ENCODE data around the gene UMOD. TPM values are rescaled to one million over a fixed set of nuclear protein-coding genes. Genes with fewer than 3 reads are reported as not detected.

The UMOD gene
- total and polyA plus RNA-seq, 9 of the 15 experiments (the other 6 are each of a cell fraction or from before 2014, with no cell fraction given), result not detected

DNA sequence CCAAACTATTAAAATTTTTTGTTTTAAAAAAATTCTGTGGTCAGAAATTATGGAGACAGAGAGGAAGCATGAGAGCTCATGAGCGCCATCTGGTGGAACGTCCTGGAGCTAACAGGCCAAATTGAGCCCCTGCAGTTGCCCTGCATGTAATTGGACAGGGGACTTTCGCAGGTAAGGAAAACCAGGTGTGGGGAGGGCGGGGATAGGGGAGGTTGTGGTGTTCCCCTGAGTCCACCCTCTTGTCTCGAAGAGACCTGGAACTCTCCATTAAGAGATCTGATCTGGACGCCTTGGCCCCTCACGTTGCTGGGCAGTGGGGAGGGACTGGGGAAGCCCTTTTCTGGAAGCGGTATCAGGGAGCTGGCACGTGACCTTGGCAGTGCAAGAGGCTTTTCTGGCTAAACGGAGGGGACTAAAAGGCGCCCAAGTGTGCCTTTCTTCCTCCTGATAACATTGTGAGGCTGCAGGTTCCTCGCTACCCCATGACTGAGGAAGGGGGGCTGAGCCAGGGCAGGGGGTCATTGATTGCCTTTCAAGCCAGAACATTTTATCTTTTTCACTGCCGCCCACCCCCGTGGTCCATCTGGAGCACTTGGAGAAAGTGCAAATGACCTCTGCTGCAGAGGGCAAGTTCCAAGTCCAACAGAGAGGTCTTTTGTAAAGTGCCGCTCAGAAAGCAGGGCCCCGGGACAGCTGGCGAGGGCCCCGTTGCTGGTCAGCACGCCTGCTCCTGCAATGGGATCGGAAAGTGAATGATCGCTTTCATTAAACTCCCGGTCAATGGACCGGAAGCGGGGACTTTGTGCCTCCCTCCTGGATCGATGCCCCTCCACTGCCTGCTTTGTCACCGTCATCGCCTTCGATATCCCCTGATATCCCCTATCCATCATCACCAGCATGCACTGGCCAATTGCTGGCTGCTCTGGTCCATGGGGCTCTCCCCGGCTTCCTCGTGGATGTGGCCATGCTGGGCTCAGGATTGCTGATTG, 33.6 kb upstream of the UMOD start:
- Histone ChIP-seq H3K36me3 (ENCODE audit: control insufficient read depth, insufficient read depth, low read length) (no peaks in the 10 kb centered on the region), H3K79me2 (ENCODE audit: control insufficient read depth, insufficient read depth, low read length) (no peaks in the 10 kb centered on the region), H3K9me1 (ENCODE audit: control insufficient read depth, insufficient read depth, low read length) (no peaks in the 10 kb centered on the region), H3K27ac (ENCODE audit: extremely low read depth, low read depth, low read length) (no peak overlapping the region), H3K9me3 (replicated peaks; ENCODE audit: control insufficient read depth, insufficient read depth, low read depth, low read length) (no peaks in the 10 kb centered on the region), H3K9ac (ENCODE audit: insufficient read depth in 1 of 2, low read depth in 2 of 2, low read length in 2 of 2) (no peak overlapping the region), H3K4me3 (no peak overlapping the region), H4K20me1 (replicated peaks; ENCODE audit: control insufficient read depth, insufficient read depth, low read length) (no peaks in the 10 kb centered on the region), H2AFZ (ENCODE audit: low read depth, low read length) (no peak overlapping the region), H3K27me3 (ENCODE audit: control insufficient read depth in 2 of 2, insufficient read depth in 2 of 2, low read length in 2 of 2) (peaks cover 0 to under 1% of the 10 kb centered on the region in 2 experiments; a peak in 1 of 5 replicates), H3K4me2 (ENCODE audit: insufficient read depth, low read length) (no peak overlapping the region), H3K4me1 (replicated peaks in 1 of 2; ENCODE audit: control insufficient read depth in 2 of 2, insufficient read depth in 2 of 2, low read length in 2 of 2) (no peaks in the 10 kb centered on the region)
- in situ Hi-C loops (cut with MboI), result loop anchor here (5.0 to 10.0 kb wide), 2 partner anchors 489 to 791 kb away; no protein-coding TSS in a partner anchor
- FAIRE-seq (peak; percentile 81), ATAC-seq (peak; percentile 76), DNase-seq (ENCODE audit: extremely low read depth in 1 of 4, low spot score in 3 of 4) (peak; percentile 66 to 76 (median 72))
- ChIA-PET POLR2A (interaction anchor here (1.3 kb wide), 1 partner anchor 479 kb away, joined by 4 read pairs; no protein-coding TSS in a partner anchor), CTCF (ENCODE audit: low intra/inter-chr PET ratio) (interaction anchor here (0.6 to 2.0 kb wide), 7 partner anchors 28 to 785 kb away, joined by 3 to 7 read pairs (median 3); no protein-coding TSS in a partner anchor)
- intact Hi-C loops (cut with micrococcal nuclease), result no loop called here
- BruUV-seq (replicated peaks), result no TSS peak
- TF ChIP-seq RAD21 (CRISPR knock-in tag; conservative IDR thresholded peaks at IDR 0.05 in 1 of 2, IDR thresholded peaks at IDR 0.05 in 1 of 2), result peak; percentile 40 to 57
- TF ChIP-seq, protein P1, sequence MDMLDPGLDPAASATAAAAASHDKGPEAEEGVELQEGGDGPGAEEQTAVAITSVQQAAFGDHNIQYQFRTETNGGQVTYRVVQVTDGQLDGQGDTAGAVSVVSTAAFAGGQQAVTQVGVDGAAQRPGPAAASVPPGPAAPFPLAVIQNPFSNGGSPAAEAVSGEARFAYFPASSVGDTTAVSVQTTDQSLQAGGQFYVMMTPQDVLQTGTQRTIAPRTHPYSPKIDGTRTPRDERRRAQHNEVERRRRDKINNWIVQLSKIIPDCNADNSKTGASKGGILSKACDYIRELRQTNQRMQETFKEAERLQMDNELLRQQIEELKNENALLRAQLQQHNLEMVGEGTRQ (CRISPR knock-in tag; IDR thresholded peaks at IDR 0.05), result 0 out of 2 replicates have a peak, but pooled peaks have one; percentile 6
- TF ChIP-seq, protein P2, sequence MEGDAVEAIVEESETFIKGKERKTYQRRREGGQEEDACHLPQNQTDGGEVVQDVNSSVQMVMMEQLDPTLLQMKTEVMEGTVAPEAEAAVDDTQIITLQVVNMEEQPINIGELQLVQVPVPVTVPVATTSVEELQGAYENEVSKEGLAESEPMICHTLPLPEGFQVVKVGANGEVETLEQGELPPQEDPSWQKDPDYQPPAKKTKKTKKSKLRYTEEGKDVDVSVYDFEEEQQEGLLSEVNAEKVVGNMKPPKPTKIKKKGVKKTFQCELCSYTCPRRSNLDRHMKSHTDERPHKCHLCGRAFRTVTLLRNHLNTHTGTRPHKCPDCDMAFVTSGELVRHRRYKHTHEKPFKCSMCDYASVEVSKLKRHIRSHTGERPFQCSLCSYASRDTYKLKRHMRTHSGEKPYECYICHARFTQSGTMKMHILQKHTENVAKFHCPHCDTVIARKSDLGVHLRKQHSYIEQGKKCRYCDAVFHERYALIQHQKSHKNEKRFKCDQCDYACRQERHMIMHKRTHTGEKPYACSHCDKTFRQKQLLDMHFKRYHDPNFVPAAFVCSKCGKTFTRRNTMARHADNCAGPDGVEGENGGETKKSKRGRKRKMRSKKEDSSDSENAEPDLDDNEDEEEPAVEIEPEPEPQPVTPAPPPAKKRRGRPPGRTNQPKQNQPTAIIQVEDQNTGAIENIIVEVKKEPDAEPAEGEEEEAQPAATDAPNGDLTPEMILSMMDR (IDR thresholded peaks at IDR 0.05 in 2 of 3, conservative IDR thresholded peaks at IDR 0.05 in 1 of 3; ENCODE audit: insufficient read depth in 2 of 3, low read depth in 1 of 3, low read length in 3 of 3), result peak; percentile 74 to 78 (median 74)
- no peak for TF ChIP-seq TRIM24 (IDR thresholded peaks at IDR 0.05)
- peak; percentile 37; the same call in 1 of the 2 replicates for TF ChIP-seq SMC3 (conservative IDR thresholded peaks at IDR 0.05; ENCODE audit: insufficient read depth, low read depth, low read length)
- TF ChIP-seq REST (IDR thresholded peaks at IDR 0.05; ENCODE audit: borderline replicate concordance), result peak; percentile 29; the same call in 1 of the 2 replicates
- no peak for TF ChIP-seq REST (CRISPR knock-in tag; IDR thresholded peaks at IDR 0.05; ENCODE audit: low read depth)
- TF ChIP-seq ZNF584 (CRISPR knock-in tag; IDR thresholded peaks at IDR 0.05; ENCODE audit: low read depth), result no peak
- WGBS (ENCODE audit: insufficient coverage, low coverage, missing lambda C conversion rate), result 16% methylated on average over 28 of the region's 30 CpGs
